Fibroblast of skin of right quadriceps (primary cell): ENCODE results near the gene CCDC134.

Experiments used
- DNase-seq: peaks from one replicate; pipeline ENCODE4 v3.0.0-alpha.2; 2013

Gene CCDC134

DNA sequence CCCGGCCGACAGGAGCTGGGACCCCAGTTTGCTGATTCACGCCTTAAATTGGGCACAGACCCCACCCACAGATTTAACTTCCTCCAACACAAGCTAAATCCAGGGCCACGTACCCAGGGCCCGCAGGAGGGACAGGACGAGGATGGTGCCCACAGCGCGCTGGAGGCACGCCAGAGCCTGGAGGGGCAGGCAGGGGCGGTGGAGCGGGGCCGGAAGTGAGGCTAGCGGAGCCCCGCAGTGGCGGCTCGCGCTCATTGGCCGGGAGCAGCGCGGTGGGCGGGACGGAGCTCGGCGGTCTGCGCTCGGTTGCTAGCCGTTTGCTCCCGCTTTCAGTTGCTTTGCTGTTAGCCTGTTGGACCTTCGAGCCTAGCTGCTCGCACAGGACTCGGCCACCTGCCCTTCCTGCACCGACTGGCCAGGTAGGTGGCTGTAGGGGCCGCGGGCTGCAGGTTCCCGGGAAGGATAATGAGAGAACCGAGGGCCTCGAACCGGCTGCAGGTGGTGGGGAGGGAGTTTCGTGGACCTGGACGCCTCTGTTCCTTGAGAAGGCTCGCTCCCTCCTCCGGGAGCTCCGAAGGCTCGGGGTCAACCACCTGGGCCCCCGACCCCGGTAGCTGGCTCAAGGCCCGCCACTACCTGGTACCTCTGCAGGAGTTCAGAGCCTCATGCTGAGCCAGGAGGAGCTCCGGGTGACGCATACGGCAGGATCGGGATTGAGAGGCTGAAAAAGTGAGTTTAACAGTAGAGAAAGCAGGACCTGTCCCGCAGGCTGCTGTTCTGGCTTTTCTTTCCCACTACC, at the start of gene CCDC134:
CCDC134 (plus strand) TSS at position 332 of the 799 bp plus-strand sequence. CDS start 8,212 bp downstream, outside the sequence.
- DNase-seq: peak; percentile 87

DNA sequence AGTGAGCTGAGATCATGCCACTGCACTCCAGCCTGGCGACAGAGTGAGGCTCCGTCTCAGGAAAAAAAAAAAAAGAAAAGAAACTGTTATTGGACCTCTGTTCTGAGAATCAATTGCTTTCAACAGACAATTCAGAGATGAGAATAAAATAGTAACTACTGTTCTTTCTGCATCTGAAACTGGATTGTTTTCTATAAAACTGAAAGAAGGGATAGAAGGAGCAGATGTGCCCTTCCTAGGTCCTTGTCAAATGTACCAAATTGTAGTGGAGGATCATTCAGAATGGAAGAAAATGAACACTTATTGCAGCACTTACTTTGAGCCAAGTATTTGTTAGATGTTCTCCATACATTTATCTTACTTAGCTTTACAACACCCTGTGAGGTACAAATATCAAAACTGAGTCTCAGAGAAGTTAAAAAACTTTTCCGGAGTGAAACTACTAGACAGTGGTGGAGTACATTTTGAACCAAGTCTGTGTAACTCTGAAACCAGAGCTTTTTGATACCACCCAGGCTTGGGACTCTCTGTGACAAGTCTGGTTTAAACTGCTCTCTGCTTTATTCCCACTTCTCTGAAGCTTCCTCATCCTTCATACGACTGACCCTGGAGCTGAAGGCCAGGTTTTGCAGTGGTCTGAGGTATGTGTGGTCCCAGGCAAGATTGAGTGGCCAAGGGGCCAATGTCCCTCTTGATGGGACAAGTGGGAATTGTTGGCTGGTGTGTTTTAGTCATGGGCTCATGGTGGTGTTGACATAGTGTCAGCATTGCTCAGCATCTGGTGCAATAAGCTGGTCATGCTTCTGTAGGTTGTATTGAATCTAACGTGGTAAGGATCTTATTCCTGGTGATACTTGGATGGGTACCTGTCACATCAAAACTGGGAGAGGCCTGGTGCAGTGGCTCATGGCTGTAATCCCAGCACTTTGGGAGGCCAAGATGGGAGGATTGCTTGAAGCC, 48.2 kb upstream of the CCDC134 start:
- DNase-seq: no peak

DNA sequence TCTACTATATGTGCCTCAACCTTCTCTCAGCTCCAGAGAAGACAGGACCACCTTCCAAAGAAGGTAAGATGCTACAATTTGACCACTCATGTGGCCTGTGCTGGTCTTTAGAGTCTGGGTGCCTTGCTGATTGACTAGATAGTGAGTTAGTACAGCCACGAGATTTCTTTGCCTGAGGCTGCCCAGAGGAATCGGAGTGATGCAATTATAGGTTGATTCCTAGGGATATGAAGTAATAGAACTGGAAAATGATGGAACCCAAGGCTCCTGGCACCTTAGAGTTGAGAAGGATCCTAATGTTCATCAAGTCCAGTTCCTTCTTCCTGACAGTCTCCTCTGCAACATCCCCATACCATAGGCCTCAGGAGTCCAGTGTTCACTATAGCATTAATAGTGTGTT, 46.5 kb upstream of the CCDC134 start:
- DNase-seq: no peak

DNA sequence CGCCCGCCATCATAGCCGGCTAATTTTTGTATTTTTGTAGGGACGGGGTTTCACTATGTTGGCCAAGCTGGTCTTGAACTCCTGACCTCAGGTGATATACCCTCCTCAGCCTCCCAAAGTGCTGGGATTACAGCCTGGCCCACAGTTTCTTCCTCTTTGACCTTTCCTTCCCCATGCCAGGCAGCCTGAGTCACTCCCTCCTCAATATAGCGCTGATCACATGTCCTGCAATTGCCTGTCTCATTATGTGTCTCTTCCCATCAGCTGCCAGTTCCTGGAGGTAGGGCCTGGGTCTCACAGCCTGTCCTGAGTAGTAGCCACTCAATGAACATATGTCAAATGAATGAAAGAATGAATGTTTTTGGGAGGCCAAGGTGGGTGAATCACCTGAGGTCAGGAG, 43.0 kb upstream of the CCDC134 start:
- no peak for DNase-seq

DNA sequence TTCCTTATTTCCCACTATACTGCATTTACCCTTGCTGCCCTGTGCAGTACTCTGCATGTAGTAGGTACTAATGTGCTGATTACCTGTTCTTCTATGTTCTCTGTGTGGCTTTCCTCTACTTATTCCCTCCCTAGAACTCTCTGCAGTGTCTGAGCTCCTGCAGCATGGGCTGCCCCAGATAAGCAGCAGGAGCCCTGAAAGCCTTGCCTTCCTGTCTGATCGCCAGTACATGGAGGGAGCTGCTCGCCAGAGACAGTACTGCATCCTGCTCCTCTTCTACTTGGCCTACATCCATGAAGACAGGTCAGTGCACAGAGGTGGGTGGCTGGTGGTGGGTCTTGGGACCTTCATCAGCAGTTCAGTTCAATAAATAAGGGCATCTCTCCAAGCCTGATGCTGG, 42.2 kb upstream of the CCDC134 start:
- no peak for DNase-seq

DNA sequence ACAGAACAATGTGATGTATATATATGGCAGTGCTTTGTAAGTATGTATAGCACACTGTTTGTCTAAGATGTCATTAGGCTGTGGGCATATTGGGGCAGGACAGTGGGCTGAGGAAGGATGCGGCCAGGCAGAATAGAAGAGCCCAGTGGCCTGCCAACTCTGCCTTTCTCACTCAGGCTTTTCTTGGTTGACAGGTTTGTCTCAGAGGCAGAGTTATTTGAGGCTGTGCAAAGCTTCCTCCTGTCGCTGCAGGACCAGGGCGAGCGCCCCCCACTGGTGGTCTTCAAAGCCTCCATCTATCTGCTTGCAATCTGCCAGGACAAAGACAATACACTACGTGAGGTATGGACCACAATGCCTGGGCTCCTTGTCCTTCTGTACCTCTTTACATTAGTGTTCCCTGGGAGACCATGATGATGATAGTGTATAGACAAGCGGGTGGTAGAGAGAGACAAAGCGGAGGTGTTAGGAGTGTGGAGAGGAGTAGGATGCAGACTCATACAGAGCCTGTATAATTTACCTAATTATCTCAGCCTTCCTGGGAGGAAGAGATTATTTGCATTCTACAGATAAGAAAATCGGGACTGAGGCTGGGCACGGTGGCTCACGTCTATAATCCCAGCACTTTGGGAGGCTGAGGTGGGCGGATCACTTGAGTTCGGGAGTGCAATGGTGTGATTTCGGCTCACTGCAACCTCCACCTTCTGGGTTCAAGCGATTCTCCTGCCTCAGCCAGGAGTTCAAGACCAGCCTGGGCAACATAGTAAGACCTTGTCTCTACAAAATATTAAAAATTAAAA, 37.3 kb upstream of the CCDC134 start:
- no peak for DNase-seq

DNA sequence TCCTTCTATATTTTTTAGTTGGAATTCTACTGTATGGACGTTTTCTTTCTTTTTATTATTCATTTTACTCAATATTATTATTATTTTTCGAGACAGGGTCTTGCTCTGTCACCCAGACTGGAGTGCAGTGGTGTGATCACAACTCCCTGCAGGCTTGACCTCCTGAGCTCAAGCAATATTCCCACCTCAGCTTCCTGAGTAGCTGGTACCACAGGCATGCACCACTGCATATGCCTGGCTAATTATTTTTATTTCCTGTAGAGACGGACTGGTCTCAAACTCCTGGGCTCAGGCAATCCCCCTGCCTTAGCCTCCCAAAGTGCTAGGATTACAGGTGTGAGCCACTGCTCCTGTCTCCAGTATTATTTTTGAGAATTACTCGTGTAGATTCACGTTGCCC, 34.0 kb upstream of the CCDC134 start:
- DNase-seq: no peak

DNA sequence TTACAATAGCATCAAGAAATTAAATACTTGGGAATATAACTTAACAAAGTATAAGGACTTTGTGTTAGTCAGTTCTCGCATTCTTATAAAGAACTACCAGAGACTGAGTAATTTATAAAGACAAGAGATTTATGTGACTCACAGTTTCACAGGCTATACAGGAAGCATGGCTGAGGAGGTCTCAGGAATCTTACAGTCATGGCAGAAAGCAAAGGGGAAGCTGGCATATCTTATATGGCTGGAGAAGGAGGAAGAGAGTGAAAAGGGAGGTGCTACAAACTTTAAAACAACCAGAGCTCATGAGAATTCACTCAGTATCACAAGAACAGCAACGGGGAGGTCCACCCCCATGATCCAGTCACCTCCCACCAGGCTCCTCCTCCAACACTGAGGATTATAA, 32.0 kb upstream of the CCDC134 start:
- peak; percentile 32 for DNase-seq

DNA sequence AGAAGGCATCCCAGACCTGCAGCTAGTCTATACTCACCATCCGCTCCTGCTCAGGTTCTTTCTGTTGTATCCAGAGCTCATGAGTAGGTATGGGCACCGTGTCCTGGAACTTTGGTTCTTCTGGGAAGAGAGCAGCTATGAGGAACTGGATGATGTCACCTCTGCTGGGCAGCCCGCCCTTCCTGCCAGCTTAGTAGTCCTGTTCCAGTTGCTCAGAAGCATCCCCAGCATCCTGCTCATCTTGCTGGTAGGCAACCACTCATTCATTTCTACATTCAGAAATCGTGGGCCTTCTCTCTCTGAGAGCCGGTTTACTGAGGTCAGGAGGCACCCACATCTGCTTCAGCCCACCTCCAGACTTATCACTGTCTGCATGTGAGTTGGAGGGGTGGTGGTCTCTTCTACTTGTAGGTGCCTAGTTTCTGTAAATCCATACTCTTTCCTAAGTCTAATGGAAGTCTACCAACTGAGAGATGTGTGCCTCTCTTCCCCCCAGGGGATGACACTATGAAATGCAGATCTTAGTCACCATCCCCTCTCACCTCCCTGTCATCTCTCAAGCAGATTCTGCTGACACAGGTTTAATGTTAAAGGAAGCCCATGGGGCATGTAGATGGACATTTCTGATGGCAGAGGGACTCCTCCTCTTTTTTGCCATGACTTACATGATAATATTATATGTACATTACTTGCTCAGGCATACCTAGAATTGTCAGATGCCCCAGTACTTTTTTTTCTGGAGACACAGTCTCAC, 29.6 kb upstream of the CCDC134 start:
- DNase-seq: no peak

DNA sequence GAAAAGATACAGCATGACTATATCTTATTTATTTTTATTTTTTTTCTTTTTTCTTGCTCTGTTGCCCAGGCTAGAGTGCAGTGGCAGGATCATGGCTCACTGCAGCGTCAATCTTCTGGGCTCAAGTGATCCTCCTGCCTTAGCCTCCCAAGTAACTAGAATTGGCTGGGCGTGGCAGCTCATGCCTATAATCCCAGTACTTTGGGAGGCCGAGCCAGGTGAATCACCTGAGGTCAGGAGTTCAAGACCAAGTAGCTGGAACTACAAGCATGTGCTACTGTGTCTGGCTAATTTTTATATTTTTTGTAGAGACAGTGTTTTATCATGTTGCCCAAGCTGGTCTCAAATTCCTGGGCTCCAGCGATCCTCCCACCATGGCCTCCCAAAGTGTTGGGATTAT, 28.3 kb upstream of the CCDC134 start:
- no peak for DNase-seq

DNA sequence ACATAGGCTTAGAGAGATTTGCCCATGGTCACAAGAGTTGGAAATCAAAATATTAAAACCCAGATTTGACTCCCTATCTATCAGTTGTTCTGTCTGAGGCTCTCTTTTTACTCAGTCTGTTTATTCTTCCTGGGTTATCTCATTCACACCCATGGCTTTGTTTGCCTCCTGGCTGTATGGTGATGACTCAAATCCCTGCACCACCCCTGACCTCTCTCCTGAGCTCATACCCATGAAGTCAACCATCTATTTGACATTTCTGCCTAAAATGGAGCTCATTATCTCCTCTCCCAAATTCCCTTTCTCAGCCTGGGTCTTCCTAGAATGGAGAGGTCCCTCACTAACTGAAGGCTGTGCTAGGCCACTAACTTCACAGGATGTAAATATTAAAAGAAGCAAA, 27.8 kb upstream of the CCDC134 start:
- no peak for DNase-seq

DNA sequence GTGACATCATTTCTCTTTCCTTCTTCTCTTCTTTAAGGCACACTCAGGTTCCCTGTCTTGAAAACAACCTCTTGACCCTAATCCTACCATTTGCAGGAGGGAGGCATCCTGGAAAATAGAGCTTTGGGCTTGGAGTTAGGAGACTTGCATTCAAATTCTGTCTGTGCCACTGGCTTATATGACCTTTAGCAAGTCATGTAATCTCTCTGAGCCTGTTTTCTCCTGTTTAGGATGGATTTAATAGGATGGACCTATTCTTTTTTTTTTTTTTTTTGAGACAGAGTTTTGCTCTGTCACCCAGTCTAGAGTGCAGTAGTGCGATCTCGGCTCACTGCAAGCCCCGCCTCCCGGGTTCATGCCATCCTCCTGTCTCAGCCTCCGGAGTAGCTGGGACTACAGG, 25.1 kb upstream of the CCDC134 start:
- DNase-seq: no peak

DNA sequence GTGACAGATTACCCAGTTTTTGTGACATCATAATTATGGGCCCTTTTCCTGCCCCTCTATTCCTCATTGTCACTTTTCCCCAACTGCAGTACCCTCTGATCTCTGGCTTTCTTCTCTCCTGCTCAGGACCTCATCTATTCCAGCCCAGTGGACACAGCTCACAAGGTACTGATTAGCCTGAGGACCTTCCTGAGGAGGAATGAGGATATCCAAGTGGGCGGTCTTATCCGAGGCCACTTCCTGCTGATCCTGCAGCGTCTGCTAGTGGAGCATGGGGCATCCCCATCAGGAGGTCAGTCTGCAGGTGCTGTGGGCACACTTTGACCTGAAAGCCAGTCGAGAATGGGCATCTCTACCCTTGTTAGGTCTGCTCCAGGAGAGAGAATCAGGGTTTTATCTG, 24.5 kb upstream of the CCDC134 start:
- no peak for DNase-seq

DNA sequence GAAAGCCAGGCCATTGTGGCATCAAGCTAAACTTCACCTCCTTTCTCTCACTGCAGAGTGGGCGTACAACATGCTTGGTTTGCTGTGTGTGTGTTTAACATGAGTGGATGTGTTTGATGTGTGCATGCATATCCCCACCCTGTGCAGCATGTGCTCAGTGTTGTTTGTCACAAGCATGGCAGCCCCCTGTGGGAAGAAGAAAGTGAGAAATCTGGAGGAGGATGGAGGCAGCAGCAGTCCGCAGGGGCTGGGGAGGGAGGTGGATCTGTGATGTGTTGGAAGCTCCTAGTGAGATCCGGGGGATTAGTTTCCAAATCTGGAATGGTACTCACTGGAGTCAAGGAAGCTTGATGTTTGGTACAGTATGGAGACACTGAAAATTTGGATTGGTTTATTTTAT, 24.1 kb upstream of the CCDC134 start:
- DNase-seq: no peak

DNA sequence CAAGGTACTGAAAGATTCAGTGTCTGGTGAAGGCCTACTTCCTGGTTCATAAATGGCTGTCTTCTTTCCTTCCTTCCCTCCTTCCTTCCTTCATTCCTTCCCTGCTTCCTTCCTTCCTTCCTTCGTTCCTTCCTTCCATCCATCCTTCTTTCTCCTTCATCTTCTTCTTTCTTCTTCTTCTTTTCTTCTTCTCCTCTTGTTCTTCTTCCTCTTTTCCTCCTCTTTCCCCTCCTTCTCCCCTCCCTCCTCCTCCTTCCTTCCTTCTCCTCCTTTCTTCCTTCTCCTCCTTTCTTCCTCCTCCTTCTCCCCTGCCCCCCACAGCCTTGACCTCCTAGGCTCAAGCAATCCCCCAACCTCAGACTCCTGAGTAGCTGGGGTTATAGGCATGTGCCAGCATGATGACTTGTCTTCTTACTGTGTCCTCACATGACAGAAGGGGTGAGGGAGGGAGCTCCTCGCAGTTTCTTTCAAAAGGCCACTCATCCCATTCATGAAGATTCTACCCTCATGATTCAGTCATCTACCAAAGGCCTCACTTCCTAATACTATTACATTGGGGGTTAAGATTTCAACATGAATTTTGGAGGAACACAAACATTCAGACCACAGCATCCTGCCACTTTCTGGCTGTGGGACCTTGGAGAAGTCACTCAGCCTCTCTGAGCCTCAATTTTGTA, 22.6 kb upstream of the CCDC134 start:
- no peak for DNase-seq

DNA sequence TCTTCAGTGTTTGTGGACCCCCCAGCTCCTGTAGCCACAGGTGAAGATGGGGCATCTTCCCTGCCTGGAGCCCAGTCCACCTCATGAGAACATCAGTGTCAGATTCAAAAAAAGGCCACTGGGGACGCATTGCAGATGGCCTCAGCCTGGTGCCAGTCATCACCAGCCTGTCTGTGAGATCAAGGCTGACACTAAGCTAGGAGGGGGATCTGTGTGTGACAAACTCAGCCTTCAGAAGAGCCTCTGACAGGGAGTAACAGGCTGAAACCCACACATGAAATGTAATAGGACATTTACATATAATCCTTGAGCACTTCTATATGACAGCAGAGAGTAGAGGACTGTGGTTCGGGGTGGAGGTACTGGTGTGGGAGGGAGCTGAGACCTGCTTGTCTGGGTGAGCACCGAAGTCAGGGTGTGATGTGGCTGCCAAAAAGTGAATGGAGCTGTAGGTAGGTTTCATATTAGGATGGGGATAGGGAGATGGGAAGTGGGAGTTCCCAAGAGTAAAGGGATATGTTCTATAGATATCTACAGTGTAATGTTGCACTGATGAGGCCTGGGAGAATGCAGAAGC, 20.5 kb upstream of the CCDC134 start:
- no peak for DNase-seq

DNA sequence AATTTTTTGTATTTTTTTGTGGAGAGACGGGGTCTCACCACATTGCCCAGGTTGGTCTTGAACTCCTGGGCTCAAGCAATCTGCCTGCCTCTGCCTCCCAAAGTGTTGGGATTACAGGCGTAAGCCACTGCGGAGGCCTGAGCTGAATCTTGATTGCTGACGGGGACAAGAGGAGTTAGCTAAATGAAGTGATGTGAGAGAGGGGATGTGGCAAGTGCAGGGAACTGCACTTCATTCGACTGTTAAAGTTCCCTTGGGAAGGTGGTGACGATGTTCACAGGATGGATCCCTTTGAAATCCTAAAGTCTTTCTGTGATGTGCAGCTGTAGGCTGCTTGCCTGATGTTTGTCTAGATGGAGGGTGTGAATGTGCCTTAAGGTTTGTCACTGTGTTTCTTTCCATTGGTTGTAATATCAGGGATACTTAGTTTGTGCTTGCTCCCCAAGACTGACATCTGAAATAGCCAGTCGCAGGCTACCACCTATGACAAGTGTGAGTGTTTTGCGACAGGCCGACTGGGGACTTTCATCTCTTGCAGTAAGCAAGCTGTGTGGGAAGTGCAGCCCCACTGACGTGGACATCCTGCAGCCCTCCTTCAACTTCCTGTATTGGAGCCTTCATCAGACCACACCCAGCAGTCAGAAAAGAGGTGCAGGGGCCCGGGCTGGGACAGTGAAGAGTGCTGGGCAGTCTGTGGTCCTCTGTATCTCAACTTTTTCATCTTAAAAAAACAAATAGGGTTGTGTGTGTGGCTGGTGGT, 19.6 kb upstream of the CCDC134 start:
- DNase-seq: peak; percentile 54

DNA sequence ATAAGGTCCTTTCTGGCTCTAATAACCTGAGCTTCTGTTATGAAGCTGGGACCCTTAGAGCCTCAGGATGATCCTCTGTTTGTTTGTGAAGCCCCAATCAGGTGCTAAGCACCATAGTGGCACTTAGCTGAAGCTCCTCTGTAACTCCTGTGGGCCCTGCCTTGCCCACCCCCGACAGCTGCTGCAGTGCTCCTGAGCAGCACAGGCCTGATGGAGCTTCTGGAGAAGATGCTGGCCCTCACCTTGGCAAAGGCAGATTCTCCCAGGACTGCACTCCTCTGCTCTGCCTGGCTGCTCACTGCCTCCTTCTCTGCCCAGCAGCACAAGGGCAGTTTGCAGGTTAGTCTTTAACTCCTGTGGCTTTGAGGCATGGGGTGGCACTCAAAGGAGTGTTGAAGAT, 19.0 kb upstream of the CCDC134 start:
- DNase-seq: no peak

DNA sequence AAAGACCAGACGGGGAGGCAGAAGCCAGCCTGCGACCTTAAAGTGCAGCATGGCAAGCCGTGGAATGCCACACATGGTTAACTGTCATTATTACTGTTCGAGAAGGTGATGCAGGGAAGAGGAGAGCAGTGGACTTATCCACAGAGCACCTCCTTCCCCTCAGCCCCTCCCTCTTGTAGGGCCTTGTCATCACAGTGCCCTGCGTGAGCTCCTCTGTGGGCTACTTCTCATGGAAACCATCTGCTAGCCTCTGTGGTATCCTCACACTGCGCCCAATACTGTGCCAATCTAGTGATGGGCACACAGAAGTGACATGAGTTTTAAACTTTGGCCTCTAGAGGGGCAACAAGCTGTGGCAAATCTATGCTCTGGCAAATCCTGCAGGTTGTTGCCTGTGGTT, 18.2 kb upstream of the CCDC134 start:
- no peak for DNase-seq

DNA sequence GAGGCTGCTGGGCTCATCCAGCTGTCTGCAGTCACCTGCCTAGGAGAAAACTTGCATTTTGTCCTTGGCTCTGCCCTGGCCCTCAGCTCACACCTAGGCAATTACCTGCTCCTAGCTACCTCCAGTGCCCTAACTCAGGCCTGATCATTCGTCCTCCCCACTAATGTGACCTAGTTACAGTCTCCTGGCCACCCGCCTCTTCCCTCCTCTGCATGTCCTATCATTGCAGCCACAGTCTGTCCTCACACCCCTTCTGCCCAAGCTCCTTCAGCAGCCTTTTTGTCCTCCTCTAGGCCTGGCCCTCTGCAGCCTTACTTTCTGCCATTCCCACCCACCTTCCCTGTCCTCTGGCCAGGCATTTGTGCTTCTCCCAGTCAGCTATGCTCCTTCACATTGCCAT, 17.7 kb upstream of the CCDC134 start:
- no peak for DNase-seq

DNA sequence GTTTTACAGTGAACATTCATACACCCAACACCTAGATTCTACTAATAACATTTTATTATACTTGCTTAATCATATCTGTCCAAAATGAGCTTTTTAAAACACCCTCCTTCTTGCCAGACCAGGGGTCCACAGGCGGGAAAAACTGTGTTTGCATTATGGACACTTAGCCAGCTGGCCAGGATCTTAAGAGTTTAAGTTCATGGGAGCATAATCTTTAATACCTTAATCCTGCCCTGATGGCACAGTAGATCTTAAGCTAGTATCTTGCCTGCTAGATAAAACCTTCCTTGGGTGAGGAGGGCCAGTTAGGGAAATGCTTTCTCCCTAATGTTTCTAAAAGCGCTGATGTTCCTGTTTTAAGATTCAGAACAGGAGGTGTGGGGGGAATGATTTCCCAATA, 13.1 kb upstream of the CCDC134 start:
- no peak for DNase-seq
